K562 (cell line): ENCODE measurements around the gene EVPL. TPM values are rescaled to one million over a fixed set of nuclear protein-coding genes. Genes with fewer than 3 reads are reported as not detected.
A peak's percentile ranks its signal among the peaks of the same experiment; 100 is the strongest.

Experiments used
- ARID3A ChIP-seq: IDR thresholded peaks from 2 replicates; pipeline ENCODE4 v1.6.1; 2012; ENCODE audit warnings: low read depth, low read length, improper control_type of control experiment, borderline replicate concordance
- ATF1 ChIP-seq, 2 experiments: fragments of 450-650 bp in 1 of 2; IDR thresholded peaks; 2 replicates each; pipeline ENCODE4 v1.6.1; 2016; ENCODE audit warnings: missing compliant biosample characterization in 1 of 2, missing genetic modification characterization in 1 of 2
- CBX2 ChIP-seq: fragments of 200-600 bp; sonication (generic); IDR thresholded peaks from one replicate; pipeline ENCODE4 v1.6.1; 2012; ENCODE audit warnings: mild to moderate bottlenecking, low read length, inconsistent platforms; ENCODE audit not compliant: insufficient read depth, poor library complexity, severe bottlenecking
- CEBPG ChIP-seq, 3 experiments: fragments of 200-800 bp in 1 of 3; sonication (Bioruptor generic) in 1 of 3; sonication (generic) in 1 of 3; formaldehyde crosslinking in 1 of 3; IDR thresholded peaks in 2 of 3; conservative IDR thresholded peaks in 1 of 3; 2 replicates each; pipeline versions ENCODE4 v1.6.1 to v1.8.0; 2016 to 2022; ENCODE audit warnings: missing compliant biosample characterization in 2 of 3, missing genetic modification characterization in 2 of 3, mild to moderate bottlenecking in 1 of 3, missing genetic modification reagents in 1 of 3
- CUX1 ChIP-seq: fragments of 200-800 bp; sonication (Bioruptor generic); IDR thresholded peaks from 2 replicates; pipeline ENCODE4 v1.6.1; 2016; ENCODE audit warnings: missing genetic modification characterization, missing compliant biosample characterization
- NCOR1 ChIP-seq: fragments of 450-650 bp; IDR thresholded peaks from 2 replicates; pipeline ENCODE4 v1.6.1; 2016; ENCODE audit warnings: mild to moderate bottlenecking, moderate library complexity
- NR2C1 ChIP-seq, 2 experiments: fragments of 450-650 bp; IDR thresholded peaks; 2 replicates each; pipeline ENCODE4 v1.6.1; 2017; ENCODE audit warnings: mild to moderate bottlenecking in 2 of 2, antibody characterized with exemption in 1 of 2, inconsistent platforms in 1 of 2, missing compliant biosample characterization in 1 of 2, missing genetic modification characterization in 1 of 2
- NR2C2 ChIP-seq, 2 experiments: fragments of 200-800 bp in 1 of 2; sonication (Bioruptor generic) in 1 of 2; sonication (generic) in 1 of 2; formaldehyde crosslinking in 1 of 2; IDR thresholded peaks; 2 replicates each; pipeline versions ENCODE4 v1.6.1 to v1.8.0; 2016 to 2022; ENCODE audit warnings: mild to moderate bottlenecking in 1 of 2, missing compliant biosample characterization in 1 of 2, missing genetic modification characterization in 1 of 2, missing genetic modification reagents in 1 of 2
- RCOR1 ChIP-seq, 2 experiments: IDR thresholded peaks; 2 replicates each; pipeline ENCODE4 v1.6.1; 2012; ENCODE audit warnings: low read depth in 2 of 2, low read length in 2 of 2, borderline replicate concordance in 1 of 2, improper control_type of control experiment in 1 of 2
- TEAD4 ChIP-seq, 2 experiments: sonication (generic) in 1 of 2; formaldehyde crosslinking in 1 of 2; IDR thresholded peaks; 2 replicates each; pipeline versions ENCODE4 v1.6.1 to v1.8.0; 2012 to 2022; ENCODE audit warnings: borderline replicate concordance in 1 of 2, inconsistent platforms in 1 of 2, low read length in 1 of 2, mild to moderate bottlenecking in 1 of 2, missing genetic modification reagents in 1 of 2
- USF1 ChIP-seq: sonication (generic); formaldehyde crosslinking; IDR thresholded peaks from 2 replicates; pipeline ENCODE4 v1.9.0; 2022; ENCODE audit warnings: mild to moderate bottlenecking, missing genetic modification reagents
- ZNF551 ChIP-seq: fragments of 250-450 bp; sonication (Bioruptor Pico); IDR thresholded peaks from 2 replicates; pipeline ENCODE4 v1.5.0; 2021; ENCODE audit warnings: mild to moderate bottlenecking, moderate library complexity
- ZNF766 ChIP-seq: fragments of 200-800 bp; sonication (Bioruptor generic); conservative IDR thresholded peaks from 2 replicates; pipeline ENCODE4 v1.6.1; 2016; ENCODE audit warnings: missing genetic modification characterization, missing compliant biosample characterization
- polyA plus RNA-seq, 8 experiments: library from polyadenylated mRNA; depleted of rRNA in 4 of 8; stranded (reverse) in 5 of 8; unstranded in 3 of 8; fragments of >200 nt; fragmentation: Nextera tagmentation in 2 of 8; fragmentation: Illumina TruSeq in 1 of 8; extraction: Ambion mirVana in 2 of 8; extraction: Trizol in 1 of 8; gene quantifications; 2 replicates each; pipeline versions ENCODE4 v1.2.1 to v1.2.3, GENCODE V29; 2011 to 2014; ENCODE audit warnings: inconsistent platforms in 1 of 8, missing spikeins in 1 of 8
- total RNA-seq, 7 experiments: library from RNA; depleted of rRNA in 6 of 7; stranded (reverse); fragments of >200 nt in 6 of 7; fragmentation: Illumina TruSeq in 2 of 7; extraction: Trizol in 2 of 7; gene quantifications; 2 replicates each; pipeline versions ENCODE4 v1.2.1 to v1.2.3, GENCODE V29; 2011 to 2021; ENCODE audit warnings: low replicate concordance in 1 of 7
- TF ChIP-seq, protein P1 (sequence below): sonication (generic); formaldehyde crosslinking; IDR thresholded peaks from 2 replicates; pipeline ENCODE4 v1.8.0; 2022; ENCODE audit warnings: missing genetic modification reagents, mild to moderate bottlenecking, borderline replicate concordance

The EVPL gene
- total and polyA plus RNA-seq, 9 of the 15 experiments (the other 6 are each of a cell fraction or from before 2014, with no cell fraction given), result 0.08 to 0.18 (median 0.16) TPM; not detected in 5

GRCh38 chr17:75976175-75976848 is 50.8 kb downstream of the EVPL start (continued):
- TF ChIP-seq RCOR1 (IDR thresholded peaks at IDR 0.05; ENCODE audit: borderline replicate concordance in 1 of 2, low read depth in 2 of 2, low read length in 2 of 2) (peak in 1 of 2 experiments; percentile 54; a peak in 1 of 4 replicates), ZNF551 (no peak), CUX1 (no peak), TEAD4 (IDR thresholded peaks at IDR 0.05; ENCODE audit: low read length) (peak; percentile 55), TEAD4 (CRISPR knock-in tag; IDR thresholded peaks at IDR 0.05; ENCODE audit: borderline replicate concordance) (no peak), NR2C1 (IDR thresholded peaks at IDR 0.05) (peak; percentile 74), NR2C1 (tag; IDR thresholded peaks at IDR 0.05) (peak; percentile 78), ATF1 (CRISPR knock-in tag; IDR thresholded peaks at IDR 0.05) (no peak), ATF1 (tag; IDR thresholded peaks at IDR 0.05) (peak; percentile 43; the same call in 1 of the 2 replicates), NCOR1 (peak; percentile 64; the same call in 1 of the 2 replicates), USF1 (CRISPR knock-in tag) (no peak), CBX2 (no peak), ZNF766 (CRISPR knock-in tag) (peak; percentile 46; the same call in 1 of the 2 replicates), NR2C2 (CRISPR knock-in tag; IDR thresholded peaks at IDR 0.05) (no peak), NR2C2 (tag; IDR thresholded peaks at IDR 0.05) (peak; percentile 75), CEBPG (CRISPR knock-in tag; IDR thresholded peaks at IDR 0.05) (no peak), CEBPG (tag; conservative IDR thresholded peaks at IDR 0.05 in 1 of 2, IDR thresholded peaks at IDR 0.05 in 1 of 2) (peak; percentile 7 to 42; a peak in 1 of 4 replicates), ARID3A (0 out of 2 replicates have a peak, but pooled peaks have one; percentile 14)
- TF ChIP-seq, protein P1, sequence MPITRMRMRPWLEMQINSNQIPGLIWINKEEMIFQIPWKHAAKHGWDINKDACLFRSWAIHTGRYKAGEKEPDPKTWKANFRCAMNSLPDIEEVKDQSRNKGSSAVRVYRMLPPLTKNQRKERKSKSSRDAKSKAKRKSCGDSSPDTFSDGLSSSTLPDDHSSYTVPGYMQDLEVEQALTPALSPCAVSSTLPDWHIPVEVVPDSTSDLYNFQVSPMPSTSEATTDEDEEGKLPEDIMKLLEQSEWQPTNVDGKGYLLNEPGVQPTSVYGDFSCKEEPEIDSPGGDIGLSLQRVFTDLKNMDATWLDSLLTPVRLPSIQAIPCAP (CRISPR knock-in tag), result no peak
